Measurements from ENCODE around the gene CASS4.

CASS4 gene

GRCh38 chr20:56465997-56466396 lies 53.9 kb downstream of the CASS4 start:
- DNase-seq (ENCODE audit: low spot score) = no peak
- H3K4me3 ChIP-seq = no peak overlapping the region
- TF ChIP-seq, protein P1, sequence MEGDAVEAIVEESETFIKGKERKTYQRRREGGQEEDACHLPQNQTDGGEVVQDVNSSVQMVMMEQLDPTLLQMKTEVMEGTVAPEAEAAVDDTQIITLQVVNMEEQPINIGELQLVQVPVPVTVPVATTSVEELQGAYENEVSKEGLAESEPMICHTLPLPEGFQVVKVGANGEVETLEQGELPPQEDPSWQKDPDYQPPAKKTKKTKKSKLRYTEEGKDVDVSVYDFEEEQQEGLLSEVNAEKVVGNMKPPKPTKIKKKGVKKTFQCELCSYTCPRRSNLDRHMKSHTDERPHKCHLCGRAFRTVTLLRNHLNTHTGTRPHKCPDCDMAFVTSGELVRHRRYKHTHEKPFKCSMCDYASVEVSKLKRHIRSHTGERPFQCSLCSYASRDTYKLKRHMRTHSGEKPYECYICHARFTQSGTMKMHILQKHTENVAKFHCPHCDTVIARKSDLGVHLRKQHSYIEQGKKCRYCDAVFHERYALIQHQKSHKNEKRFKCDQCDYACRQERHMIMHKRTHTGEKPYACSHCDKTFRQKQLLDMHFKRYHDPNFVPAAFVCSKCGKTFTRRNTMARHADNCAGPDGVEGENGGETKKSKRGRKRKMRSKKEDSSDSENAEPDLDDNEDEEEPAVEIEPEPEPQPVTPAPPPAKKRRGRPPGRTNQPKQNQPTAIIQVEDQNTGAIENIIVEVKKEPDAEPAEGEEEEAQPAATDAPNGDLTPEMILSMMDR (IDR thresholded peaks at IDR 0.05) = no peak
- H3K27ac ChIP-seq = peak overlapping the region in 1 of 2 donors; percentile 43

DNA sequence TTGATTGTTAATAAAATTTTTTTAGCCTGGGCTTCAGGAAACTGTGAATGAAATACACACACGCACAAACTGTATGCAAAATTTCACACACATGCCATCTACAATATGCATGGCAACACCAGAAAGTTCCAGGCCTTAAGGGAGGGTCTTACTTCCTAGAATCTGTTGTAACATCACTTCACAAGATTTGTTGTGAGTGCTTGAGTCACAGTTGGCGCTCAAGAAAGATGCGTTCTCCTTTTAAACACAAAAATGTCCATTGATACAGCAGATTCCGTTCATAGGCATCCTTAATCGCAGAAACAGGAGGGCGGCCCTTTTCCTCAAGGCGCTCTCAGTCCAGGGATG lies 55.9 kb downstream of the CASS4 start:
- H3K4me3 ChIP-seq = peak overlapping the region; percentile 86
- H3K27ac ChIP-seq = peak overlapping the region; percentile 78 to 83
- TF ChIP-seq, protein P1 (IDR thresholded peaks at IDR 0.05) = no peak
- no peak for DNase-seq (ENCODE audit: low spot score)

GRCh38 chr20:56468316-56469076 lies 56.4 kb downstream of the CASS4 start, which contains the start of gene RTF2:
Gene RTF2, plus strand, starts transcription at chr20:56468627. Its CDS starts 71 bp downstream, at chr20:56468698.
- peak within 1 kb of the TSS; percentile 86 for H3K4me3 ChIP-seq
- TF ChIP-seq, protein P1 (IDR thresholded peaks at IDR 0.05) = no peak
- peak; percentile 95 for DNase-seq (ENCODE audit: low spot score)
- peak within 1 kb of the TSS; percentile 78 to 83 for H3K27ac ChIP-seq

DNA sequence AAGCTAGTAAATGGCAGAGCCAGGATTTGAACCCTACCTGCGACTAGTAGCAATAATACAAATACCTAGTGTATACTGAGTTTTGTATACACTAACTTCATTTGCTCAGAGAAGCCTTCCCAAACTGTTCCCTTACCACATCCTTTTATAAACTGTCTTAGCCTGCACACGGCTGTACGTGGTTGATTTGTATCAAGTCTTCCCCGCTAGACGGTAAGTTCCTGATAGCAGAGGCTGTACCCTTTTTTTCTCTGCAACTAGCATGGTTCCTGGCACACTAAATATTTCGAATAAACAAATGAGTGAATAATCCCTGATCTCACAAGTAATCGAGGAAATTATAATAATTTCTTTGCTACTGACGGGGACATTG lies 57.0 kb downstream of the CASS4 start:
- TF ChIP-seq, protein P1 (IDR thresholded peaks at IDR 0.05) = no peak
- DNase-seq (ENCODE audit: low spot score) = no peak
- Histone ChIP-seq H3K27ac (peak overlapping the region; percentile 78 to 83), H3K4me3 (peak overlapping the region; percentile 86)

- TF ChIP-seq, protein P1 (IDR thresholded peaks at IDR 0.05) = no peak
- H3K27ac ChIP-seq = no peak overlapping the region
- no peak overlapping the region for H3K4me3 ChIP-seq
- no peak for DNase-seq (ENCODE audit: low spot score)
Observed at GRCh38 chr20:56483970-56484369, 71.9 kb downstream of the CASS4 start.

DNA sequence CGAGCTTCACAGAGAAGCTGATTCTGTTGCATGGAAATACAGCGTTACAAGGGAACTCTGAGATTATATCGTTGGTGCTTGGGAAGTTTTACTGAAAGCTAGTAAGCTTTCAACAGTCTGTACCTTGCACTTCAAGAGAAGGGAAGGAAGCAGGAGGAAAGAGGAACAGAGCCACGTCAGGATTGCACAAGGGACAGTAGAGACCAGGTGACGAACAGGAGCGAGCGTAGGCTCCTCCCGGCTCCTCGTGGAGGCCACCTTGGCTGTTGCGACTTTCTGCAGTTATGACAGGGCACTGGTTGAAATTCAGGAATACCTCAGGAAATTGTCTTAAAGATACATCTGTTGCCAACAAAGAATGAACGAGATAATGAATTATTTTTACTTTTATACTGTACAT lies 75.2 kb downstream of the CASS4 start:
- H3K4me3 ChIP-seq = no peak overlapping the region
- TF ChIP-seq, protein P1 (IDR thresholded peaks at IDR 0.05) = no peak
- DNase-seq (ENCODE audit: low spot score) = no peak
- no peak overlapping the region for H3K27ac ChIP-seq

DNA sequence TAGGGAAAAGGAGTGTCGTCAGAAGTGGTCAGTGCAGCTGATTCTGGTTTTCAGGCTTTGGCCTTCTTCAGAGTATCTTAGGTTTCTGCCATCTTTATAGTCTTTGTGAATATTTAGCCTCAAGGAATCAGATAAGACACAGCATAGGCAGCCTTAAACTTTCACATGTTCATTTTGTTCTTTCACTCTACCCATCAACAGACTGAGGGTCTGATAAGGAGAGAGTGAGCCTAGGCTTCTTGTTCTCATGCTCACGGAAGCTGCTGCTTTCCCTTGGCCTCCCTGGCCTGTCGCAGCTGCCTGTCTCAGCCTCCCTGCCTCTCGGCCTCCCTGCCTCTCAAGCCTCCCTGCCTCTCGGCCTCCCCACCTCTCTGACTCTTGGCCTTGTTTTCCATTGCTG lies 76.5 kb downstream of the CASS4 start:
- H3K27ac ChIP-seq = no peak overlapping the region
- no peak for DNase-seq (ENCODE audit: low spot score)
- no peak overlapping the region for H3K4me3 ChIP-seq
- TF ChIP-seq, protein P1 (IDR thresholded peaks at IDR 0.05) = no peak
